HEK293 (cell line): ENCODE data around the gene MTIF2.
A peak's percentile ranks its signal among the peaks of the same experiment; 100 is the strongest.

ENCODE experiments used
- ATF2 ChIP-seq: fragments of 450-650 bp; formaldehyde crosslinking; IDR thresholded peaks from 2 replicates; pipeline ENCODE4 v1.5.1; 2016; ENCODE audit warnings: missing biosample characterization, missing genetic modification characterization, low read depth
- OSR2 ChIP-seq: fragments of 450-650 bp; formaldehyde crosslinking; IDR thresholded peaks from 2 replicates; pipeline ENCODE4 v1.5.1; 2016; ENCODE audit warnings: missing biosample characterization, missing genetic modification characterization
- REST ChIP-seq: fragments of 450-650 bp; formaldehyde crosslinking; IDR thresholded peaks from 2 replicates; pipeline ENCODE4 v1.5.1; 2016; ENCODE audit warnings: missing biosample characterization, missing genetic modification characterization
- ZBTB10 ChIP-seq: fragments of 450-650 bp; formaldehyde crosslinking; IDR thresholded peaks from 2 replicates; pipeline ENCODE4 v1.5.1; 2016; ENCODE audit warnings: missing biosample characterization, missing genetic modification characterization
- ZBTB17 ChIP-seq: fragments of 450-650 bp; formaldehyde crosslinking; IDR thresholded peaks from 2 replicates; pipeline ENCODE4 v1.5.1; 2016; ENCODE audit warnings: missing biosample characterization, missing genetic modification characterization
- ZFP41 ChIP-seq: fragments of 450-650 bp; formaldehyde crosslinking; IDR thresholded peaks from 2 replicates; pipeline ENCODE4 v1.5.1; 2016; ENCODE audit warnings: missing biosample characterization, missing genetic modification characterization, borderline replicate concordance
- ZNF114 ChIP-seq: fragments of 450-650 bp; formaldehyde crosslinking; IDR thresholded peaks from 2 replicates; pipeline ENCODE4 v1.5.0; 2017; ENCODE audit warnings: missing biosample characterization, missing genetic modification characterization
- ZNF169 ChIP-seq: fragments of 450-650 bp; formaldehyde crosslinking; IDR thresholded peaks from 2 replicates; pipeline ENCODE4 v1.5.1; 2016; ENCODE audit warnings: missing biosample characterization, missing genetic modification characterization
- ZNF202 ChIP-seq: fragments of 450-650 bp; formaldehyde crosslinking; IDR thresholded peaks from 2 replicates; pipeline ENCODE4 v1.5.1; 2016; ENCODE audit warnings: missing biosample characterization, missing genetic modification characterization, borderline replicate concordance
- ZNF221 ChIP-seq: fragments of 450-650 bp; formaldehyde crosslinking; IDR thresholded peaks from 2 replicates; pipeline ENCODE4 v1.5.1; 2017; ENCODE audit warnings: missing biosample characterization, missing genetic modification characterization, borderline replicate concordance
- ZNF292 ChIP-seq: fragments of 450-650 bp; formaldehyde crosslinking; IDR thresholded peaks from 2 replicates; pipeline ENCODE4 v1.5.1; 2016; ENCODE audit warnings: low read depth, missing biosample characterization, missing genetic modification characterization, borderline replicate concordance
- ZNF37A ChIP-seq: fragments of 450-650 bp; IDR thresholded peaks from 2 replicates; pipeline ENCODE4 v1.5.1; 2018; ENCODE audit warnings: missing biosample characterization, missing genetic modification characterization
- ZNF391 ChIP-seq: fragments of 450-650 bp; formaldehyde crosslinking; IDR thresholded peaks from 2 replicates; pipeline ENCODE4 v1.5.1; 2016; ENCODE audit warnings: low read depth, missing biosample characterization, missing genetic modification characterization, borderline replicate concordance
- ZNF394 ChIP-seq: fragments of 450-650 bp; formaldehyde crosslinking; IDR thresholded peaks from 2 replicates; pipeline ENCODE4 v1.5.1; 2016; ENCODE audit warnings: missing biosample characterization, missing genetic modification characterization, mild to moderate bottlenecking, moderate library complexity, borderline replicate concordance
- ZNF426 ChIP-seq: fragments of 450-650 bp; formaldehyde crosslinking; IDR thresholded peaks from 2 replicates; pipeline ENCODE4 v1.5.1; 2017; ENCODE audit warnings: missing biosample characterization, missing genetic modification characterization, mild to moderate bottlenecking, inconsistent platforms, moderate library complexity
- ZNF513 ChIP-seq: fragments of 450-650 bp; IDR thresholded peaks from 2 replicates; pipeline ENCODE4 v1.5.1; 2018; ENCODE audit warnings: missing biosample characterization, missing genetic modification characterization
- ZNF585B ChIP-seq: fragments of 450-650 bp; formaldehyde crosslinking; IDR thresholded peaks from 2 replicates; pipeline ENCODE4 v1.5.1; 2016; ENCODE audit warnings: missing biosample characterization, missing genetic modification characterization
- ZNF664 ChIP-seq: fragments of 450-650 bp; formaldehyde crosslinking; IDR thresholded peaks from 2 replicates; pipeline ENCODE4 v1.5.1; 2016; ENCODE audit warnings: missing biosample characterization, missing genetic modification characterization
- ZNF692 ChIP-seq: fragments of 450-650 bp; formaldehyde crosslinking; IDR thresholded peaks from 2 replicates; pipeline ENCODE4 v1.5.1; 2016; ENCODE audit warnings: missing biosample characterization, missing genetic modification characterization
- ZNF777 ChIP-seq: fragments of 450-650 bp; formaldehyde crosslinking; IDR thresholded peaks from 2 replicates; pipeline ENCODE4 v1.5.1; 2017; ENCODE audit warnings: missing biosample characterization, missing genetic modification characterization, borderline replicate concordance
- ZSCAN18 ChIP-seq: fragments of 450-650 bp; formaldehyde crosslinking; IDR thresholded peaks from 2 replicates; pipeline ENCODE4 v1.5.1; 2016; ENCODE audit warnings: missing biosample characterization, missing genetic modification characterization
- TF ChIP-seq, protein P1 (sequence below): fragments of 450-650 bp; formaldehyde crosslinking; IDR thresholded peaks from 2 replicates; pipeline ENCODE4 v1.5.1; 2016; ENCODE audit warnings: missing biosample characterization, missing genetic modification characterization

The MTIF2 gene

GRCh38 chr2:55232084-55232862 is 36.8 kb downstream of the MTIF2 start, which contains the start of the genes CLHC1 and RPS27A (continued):
- TF ChIP-seq ZNF585B (tag by site-specific recombination) = no peak
- no peak for TF ChIP-seq ZNF664
- no peak; the same call in 1 of the 2 replicates for TF ChIP-seq ZNF391 (tag by site-specific recombination)
- peak; percentile 43; the same call in 1 of the 2 replicates for TF ChIP-seq ZSCAN18 (tag by site-specific recombination)
- TF ChIP-seq ZNF692 (tag by site-specific recombination) = no peak; the same call in 1 of the 2 replicates
- TF ChIP-seq ZNF292 = no peak
- no peak for TF ChIP-seq ZNF221 (tag by site-specific recombination)
- no peak for TF ChIP-seq ZFP41 (tag by site-specific recombination)
- TF ChIP-seq ZNF777 (tag by site-specific recombination) = no peak
- no peak; the same call in 1 of the 2 replicates for TF ChIP-seq ZNF394 (tag by site-specific recombination)
- TF ChIP-seq OSR2 = no peak
- peak; percentile 95 for TF ChIP-seq ZBTB17 (tag by site-specific recombination)
- no peak for TF ChIP-seq REST (tag by site-specific recombination)
- no peak for TF ChIP-seq ZNF202 (tag by site-specific recombination)
- TF ChIP-seq ZBTB10 (tag by site-specific recombination) = 0 out of 2 replicates have a peak, but pooled peaks have one; percentile 51
- TF ChIP-seq ZNF37A (tag by site-specific recombination) = no peak
- no peak for TF ChIP-seq ATF2 (tag by site-specific recombination)
- no peak for TF ChIP-seq ZNF114 (tag by site-specific recombination)
- TF ChIP-seq ZNF426 (tag by site-specific recombination) = no peak
- no peak for TF ChIP-seq ZNF169 (tag by site-specific recombination)
- TF ChIP-seq ZNF513 = no peak
- TF ChIP-seq, protein P1, sequence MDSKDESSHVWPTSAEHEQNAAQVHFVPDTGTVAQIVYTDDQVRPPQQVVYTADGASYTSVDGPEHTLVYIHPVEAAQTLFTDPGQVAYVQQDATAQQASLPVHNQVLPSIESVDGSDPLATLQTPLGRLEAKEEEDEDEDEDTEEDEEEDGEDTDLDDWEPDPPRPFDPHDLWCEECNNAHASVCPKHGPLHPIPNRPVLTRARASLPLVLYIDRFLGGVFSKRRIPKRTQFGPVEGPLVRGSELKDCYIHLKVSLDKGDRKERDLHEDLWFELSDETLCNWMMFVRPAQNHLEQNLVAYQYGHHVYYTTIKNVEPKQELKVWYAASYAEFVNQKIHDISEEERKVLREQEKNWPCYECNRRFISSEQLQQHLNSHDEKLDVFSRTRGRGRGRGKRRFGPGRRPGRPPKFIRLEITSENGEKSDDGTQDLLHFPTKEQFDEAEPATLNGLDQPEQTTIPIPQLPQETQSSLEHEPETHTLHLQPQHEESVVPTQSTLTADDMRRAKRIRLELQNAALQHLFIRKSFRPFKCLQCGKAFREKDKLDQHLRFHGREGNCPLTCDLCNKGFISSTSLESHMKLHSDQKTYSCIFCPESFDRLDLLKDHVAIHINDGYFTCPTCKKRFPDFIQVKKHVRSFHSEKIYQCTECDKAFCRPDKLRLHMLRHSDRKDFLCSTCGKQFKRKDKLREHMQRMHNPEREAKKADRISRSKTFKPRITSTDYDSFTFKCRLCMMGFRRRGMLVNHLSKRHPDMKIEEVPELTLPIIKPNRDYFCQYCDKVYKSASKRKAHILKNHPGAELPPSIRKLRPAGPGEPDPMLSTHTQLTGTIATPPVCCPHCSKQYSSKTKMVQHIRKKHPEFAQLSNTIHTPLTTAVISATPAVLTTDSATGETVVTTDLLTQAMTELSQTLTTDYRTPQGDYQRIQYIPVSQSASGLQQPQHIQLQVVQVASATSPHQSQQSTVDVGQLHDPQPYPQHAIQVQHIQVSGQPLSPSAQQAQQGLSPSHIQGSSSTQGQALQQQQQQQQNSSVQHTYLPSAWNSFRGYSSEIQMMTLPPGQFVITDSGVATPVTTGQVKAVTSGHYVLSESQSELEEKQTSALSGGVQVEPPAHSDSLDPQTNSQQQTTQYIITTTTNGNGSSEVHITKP (tag by site-specific recombination) = peak; percentile 50
